ENCODE data around the gene SPON1. TPM values are rescaled to one million over a fixed set of nuclear protein-coding genes. Genes with fewer than 3 reads are reported as not detected.

SPON1 gene
- total and polyA plus RNA-seq, 2 of the 8 experiments (the other 6 are each of a cell fraction or from before 2014, with no cell fraction given) = 1.5 to 5.4 TPM

- TF ChIP-seq USF2 (IDR thresholded peaks at IDR 0.05; ENCODE audit: low read length) = no peak
Observed at GRCh38 chr11:14059491-14059890, 97.0 kb downstream of the SPON1 start (continued).
